Measurements from ENCODE around the gene RALB.

RALB gene

DNA sequence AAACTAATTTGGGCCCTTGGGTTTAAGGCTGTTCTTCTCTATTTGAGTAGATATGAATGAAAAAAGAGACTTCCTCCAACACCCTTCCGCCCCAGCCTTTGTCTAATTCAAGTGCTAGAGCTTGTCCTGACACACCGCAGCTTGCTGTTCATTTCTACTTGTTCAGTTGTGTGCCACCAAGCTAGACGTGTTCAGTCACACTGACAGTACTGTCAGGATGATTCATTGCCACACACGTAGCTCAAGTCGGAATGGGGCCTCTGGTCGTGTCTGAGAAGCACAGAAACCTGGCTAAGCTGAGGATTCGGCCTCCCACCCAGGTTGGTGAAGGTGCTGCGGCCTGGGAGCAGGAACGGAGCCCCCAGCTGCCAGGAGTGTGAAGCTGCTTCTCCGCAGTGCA is 47.7 kb downstream of the RALB start:
- H3K27me3 ChIP-seq (replicated peaks; ENCODE audit: insufficient read depth, low read length): no peaks in the 10 kb centered on the region
- no peaks in the 10 kb centered on the region for H3K36me3 ChIP-seq (replicated peaks; ENCODE audit: insufficient read depth, low read length)
- no peak overlapping the region for H3K27ac ChIP-seq (ENCODE audit: low read length)
- no peak for TF ChIP-seq CTCF (IDR thresholded peaks at IDR 0.05; ENCODE audit: low read length)
- TF ChIP-seq EZH2phosphoT487 (IDR thresholded peaks at IDR 0.05; ENCODE audit: low read length): no peak
- no peak for TF ChIP-seq EZH2 (optimal IDR thresholded peaks at IDR 0.05; ENCODE audit: low read depth, low read length)
- no peak overlapping the region for H3K4me2 ChIP-seq (ENCODE audit: low read depth, low read length)
- no peaks in the 10 kb centered on the region for H3K9me3 ChIP-seq (replicated peaks; ENCODE audit: insufficient read depth, low read length)
- H3K4me3 ChIP-seq (ENCODE audit: low read length): no peak overlapping the region
- H3K79me2 ChIP-seq (ENCODE audit: low read length): no peaks in the 10 kb centered on the region
- H2AFZ ChIP-seq (ENCODE audit: low read length): no peak overlapping the region
- H3F3A ChIP-seq (ENCODE audit: insufficient read depth, low read length): no peaks in the 10 kb centered on the region
- DNase-seq: no peak
- H4K20me1 ChIP-seq (ENCODE audit: insufficient read depth, low read length): no peaks in the 10 kb centered on the region
- no peak overlapping the region for H3K9ac ChIP-seq (ENCODE audit: low read length)
- no peaks in the 10 kb centered on the region for H3K9me2 ChIP-seq (replicated peaks; ENCODE audit: insufficient read depth, low read length)
- no peaks in the 10 kb centered on the region for H3K4me1 ChIP-seq (ENCODE audit: low read length)

- H3K4me3 ChIP-seq (ENCODE audit: low read length): no peak overlapping the region
- H3K79me2 ChIP-seq (ENCODE audit: low read length): no peaks in the 10 kb centered on the region
- no peaks in the 10 kb centered on the region for H3K9me2 ChIP-seq (replicated peaks; ENCODE audit: insufficient read depth, low read length)
- no peaks in the 10 kb centered on the region for H4K20me1 ChIP-seq (ENCODE audit: insufficient read depth, low read length)
- H2AFZ ChIP-seq (ENCODE audit: low read length): no peak overlapping the region
- no peaks in the 10 kb centered on the region for H3K36me3 ChIP-seq (replicated peaks; ENCODE audit: insufficient read depth, low read length)
- no peak overlapping the region for H3K27ac ChIP-seq (ENCODE audit: low read length)
- no peaks in the 10 kb centered on the region for H3F3A ChIP-seq (ENCODE audit: insufficient read depth, low read length)
- H3K9me3 ChIP-seq (replicated peaks; ENCODE audit: insufficient read depth, low read length): no peaks in the 10 kb centered on the region
- H3K4me2 ChIP-seq (ENCODE audit: low read depth, low read length): no peak overlapping the region
- no peak for DNase-seq
- TF ChIP-seq EZH2 (optimal IDR thresholded peaks at IDR 0.05; ENCODE audit: low read depth, low read length) (no peak), EZH2phosphoT487 (IDR thresholded peaks at IDR 0.05; ENCODE audit: low read length) (no peak), CTCF (IDR thresholded peaks at IDR 0.05; ENCODE audit: low read length) (no peak)
- H3K27me3 ChIP-seq (replicated peaks; ENCODE audit: insufficient read depth, low read length): no peaks in the 10 kb centered on the region
- no peak overlapping the region for H3K9ac ChIP-seq (ENCODE audit: low read length)
- no peaks in the 10 kb centered on the region for H3K4me1 ChIP-seq (ENCODE audit: low read length)
These were observed 48.6 kb downstream of the RALB start for GRCh38 chr2:120301284-120301683.

- TF ChIP-seq EZH2 (optimal IDR thresholded peaks at IDR 0.05; ENCODE audit: low read depth, low read length) (no peak), CTCF (IDR thresholded peaks at IDR 0.05; ENCODE audit: low read length) (no peak), EZH2phosphoT487 (IDR thresholded peaks at IDR 0.05; ENCODE audit: low read length) (no peak)
- H3K9me2 ChIP-seq (replicated peaks; ENCODE audit: insufficient read depth, low read length): no peaks in the 10 kb centered on the region
- H4K20me1 ChIP-seq (ENCODE audit: insufficient read depth, low read length): no peaks in the 10 kb centered on the region
- no peak overlapping the region for H3K9ac ChIP-seq (ENCODE audit: low read length)
- H2AFZ ChIP-seq (ENCODE audit: low read length): no peak overlapping the region
- H3K79me2 ChIP-seq (ENCODE audit: low read length): no peaks in the 10 kb centered on the region
- no peak overlapping the region for H3K4me2 ChIP-seq (ENCODE audit: low read depth, low read length)
- DNase-seq: no peak
- no peaks in the 10 kb centered on the region for H3K27me3 ChIP-seq (replicated peaks; ENCODE audit: insufficient read depth, low read length)
- no peaks in the 10 kb centered on the region for H3F3A ChIP-seq (ENCODE audit: insufficient read depth, low read length)
- H3K9me3 ChIP-seq (replicated peaks; ENCODE audit: insufficient read depth, low read length): no peaks in the 10 kb centered on the region
- H3K4me1 ChIP-seq (ENCODE audit: low read length): no peaks in the 10 kb centered on the region
- no peak overlapping the region for H3K27ac ChIP-seq (ENCODE audit: low read length)
- no peaks in the 10 kb centered on the region for H3K36me3 ChIP-seq (replicated peaks; ENCODE audit: insufficient read depth, low read length)
- no peak overlapping the region for H3K4me3 ChIP-seq (ENCODE audit: low read length)
These were observed 49.6 kb downstream of the RALB start for GRCh38 chr2:120302301-120302700.
